Measurements from ENCODE around the gene UTS2B. TPM values are rescaled to one million over a fixed set of nuclear protein-coding genes. Genes with fewer than 3 reads are reported as not detected.

UTS2B gene
- total RNA-seq, 2 experiments from 2014 or later = not detected

GRCh38 chr3:191321019-191321767 is 9.1 kb downstream of the UTS2B start:
- POLR2A ChIA-PET = no interaction called here
- TF ChIP-seq CTCF (IDR thresholded peaks at IDR 0.05) = no peak
- Histone ChIP-seq H3K9me3 (ENCODE audit: control insufficient read depth in 1 of 2, insufficient read depth in 1 of 2, low read length in 2 of 2) (peaks cover 0 to 9% of the 10 kb centered on the region in 2 experiments), H3K27ac (ENCODE audit: low read depth in 1 of 2, low read length in 2 of 2) (no peak overlapping the region), H3K4me1 (ENCODE audit: insufficient read depth, low read length) (no peaks in the 10 kb centered on the region), H3K36me3 (ENCODE audit: insufficient read depth, low read length) (no peaks in the 10 kb centered on the region), H3K27me3 (ENCODE audit: control insufficient read depth in 1 of 2, insufficient read depth in 2 of 2, low read length in 2 of 2) (no peaks in the 10 kb centered on the region), H3K4me3 (ENCODE audit: low read length) (no peak overlapping the region)
- Mint-ChIP-seq H3K4me1 (ENCODE audit: low read depth) (no peaks in the 10 kb centered on the region), H3K36me3 (ENCODE audit: low read depth) (no peaks in the 10 kb centered on the region), H3K9me3 (no peaks in the 10 kb centered on the region), H3K27ac (no peak overlapping the region), H3K27me3 (peaks cover 4% of the 10 kb centered on the region), H3K4me3 (no peak overlapping the region)
- intact Hi-C loops (cut with DNase I, micrococcal nuclease) = no loop called here
- CTCF ChIA-PET = interaction anchor here (0.5 kb wide), 1 partner anchor 69 kb away, joined by 3 read pairs; no protein-coding TSS in a partner anchor
- DNase-seq (no peak), ATAC-seq (ENCODE audit: poor library complexity) (no peak)

DNA sequence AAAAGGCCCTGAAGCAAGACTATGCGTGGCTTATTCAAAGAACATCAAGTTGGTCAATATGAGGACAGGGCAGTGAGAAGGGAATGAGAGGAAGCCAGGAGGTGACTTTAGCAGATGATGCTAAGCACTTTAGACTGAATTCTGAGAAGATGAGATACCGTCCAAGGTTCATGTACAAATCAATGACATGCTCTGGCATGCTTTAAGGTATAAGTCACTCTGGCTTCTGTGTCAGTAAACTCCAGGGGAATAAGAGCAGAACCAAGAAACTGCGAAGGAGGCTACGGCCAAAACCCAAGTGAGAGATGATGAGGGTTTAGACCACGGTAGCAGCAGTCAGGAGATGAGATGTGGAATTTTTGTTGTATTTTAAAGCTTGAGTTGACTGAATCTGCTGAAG is 10.0 kb downstream of the UTS2B start:
- H3K9me3 ChIP-seq (ENCODE audit: control insufficient read depth in 1 of 2, insufficient read depth in 1 of 2, low read length in 2 of 2) = peaks cover 0 to 9% of the 10 kb centered on the region in 2 experiments
- Mint-ChIP-seq H3K27me3 (peaks cover 4% of the 10 kb centered on the region), H3K4me1 (ENCODE audit: low read depth) (no peaks in the 10 kb centered on the region), H3K36me3 (ENCODE audit: low read depth) (no peaks in the 10 kb centered on the region), H3K27ac (no peak overlapping the region), H3K9me3 (no peaks in the 10 kb centered on the region), H3K4me3 (no peak overlapping the region)
- H3K4me1 ChIP-seq (ENCODE audit: insufficient read depth, low read length) = no peaks in the 10 kb centered on the region
- ChIA-PET CTCF (no interaction called here), POLR2A (no interaction called here)
- DNase-seq (no peak), ATAC-seq (ENCODE audit: poor library complexity) (no peak)
- no peak overlapping the region for H3K4me3 ChIP-seq (ENCODE audit: low read length)
- H3K27me3 ChIP-seq (ENCODE audit: control insufficient read depth in 1 of 2, insufficient read depth in 2 of 2, low read length in 2 of 2) = no peaks in the 10 kb centered on the region
- intact Hi-C loops (cut with DNase I, micrococcal nuclease) = no loop called here
- no peak for TF ChIP-seq CTCF (IDR thresholded peaks at IDR 0.05)
- H3K27ac ChIP-seq (ENCODE audit: low read depth in 1 of 2, low read length in 2 of 2) = no peak overlapping the region
- no peaks in the 10 kb centered on the region for H3K36me3 ChIP-seq (ENCODE audit: insufficient read depth, low read length)

- H3K27ac Mint-ChIP-seq = no peak overlapping the region
- Histone ChIP-seq H3K27me3 (ENCODE audit: control insufficient read depth in 1 of 2, insufficient read depth in 2 of 2, low read length in 2 of 2) (no peaks in the 10 kb centered on the region), H3K4me3 (ENCODE audit: low read length) (no peak overlapping the region), H3K27ac (ENCODE audit: low read depth in 1 of 2, low read length in 2 of 2) (no peak overlapping the region), H3K9me3 (ENCODE audit: control insufficient read depth in 1 of 2, insufficient read depth in 1 of 2, low read length in 2 of 2) (peaks cover 0 to 9% of the 10 kb centered on the region in 2 experiments), H3K4me1 (ENCODE audit: insufficient read depth, low read length) (no peaks in the 10 kb centered on the region), H3K36me3 (ENCODE audit: insufficient read depth, low read length) (no peaks in the 10 kb centered on the region)
- H3K4me1 Mint-ChIP-seq (ENCODE audit: low read depth) = no peaks in the 10 kb centered on the region
- CTCF ChIA-PET = no interaction called here
- POLR2A ChIA-PET = no interaction called here
- ATAC-seq (ENCODE audit: poor library complexity) (no peak), DNase-seq (peak in 1 of 14 experiments; percentile 10)
- H3K27me3 Mint-ChIP-seq = peaks cover 8% of the 10 kb centered on the region
- no peaks in the 10 kb centered on the region for H3K9me3 Mint-ChIP-seq
- intact Hi-C loops (cut with DNase I, micrococcal nuclease) = no loop called here
- TF ChIP-seq CTCF (IDR thresholded peaks at IDR 0.05) = no peak
- no peak overlapping the region for H3K4me3 Mint-ChIP-seq
- H3K36me3 Mint-ChIP-seq (ENCODE audit: low read depth) = no peaks in the 10 kb centered on the region
Measured at GRCh38 chr3:191316876-191317603, 13.3 kb downstream of the UTS2B start.

All from CD4-positive, alpha-beta T cell (primary cell).